AG04449 (cell line): ENCODE results near the gene ZBTB45.

Source experiments
- CTCF ChIA-PET: fragments of 350-600 bp; formaldehyde crosslinking; extraction: SDS; loops from one replicate; lab custom pipeline; 2021; ENCODE audit warnings: antibody characterized with exemption; lab: Yijun Ruan, JAX
- POLR2A ChIA-PET: fragments of 400-600, 350-600 bp; formaldehyde crosslinking; extraction: SDS; loops from one replicate; lab custom pipeline; 2020; ENCODE audit warnings: antibody characterized with exemption, inconsistent platforms; lab: Yijun Ruan, JAX
- DNase-seq: peaks from one replicate; pipeline ENCODE4 v3.0.0-alpha.2; 2010; ENCODE audit warnings: low read depth, low spot score
- H3K4me3 ChIP-seq: 2 replicates; pipeline ENCODE4 v1.5.1; 2011; ENCODE audit warnings: low read depth, mild to moderate bottlenecking, control low read depth, low read length
- TF ChIP-seq, protein P1 (sequence below): IDR thresholded peaks from one replicate; pipeline ENCODE4 v1.5.1; 2011; ENCODE audit warnings: mild to moderate bottlenecking, moderate library complexity, low read length, control low read depth, inconsistent platforms; ENCODE audit not compliant: insufficient read depth; ENCODE audit errors: missing control alignments

ZBTB45 gene

DNA sequence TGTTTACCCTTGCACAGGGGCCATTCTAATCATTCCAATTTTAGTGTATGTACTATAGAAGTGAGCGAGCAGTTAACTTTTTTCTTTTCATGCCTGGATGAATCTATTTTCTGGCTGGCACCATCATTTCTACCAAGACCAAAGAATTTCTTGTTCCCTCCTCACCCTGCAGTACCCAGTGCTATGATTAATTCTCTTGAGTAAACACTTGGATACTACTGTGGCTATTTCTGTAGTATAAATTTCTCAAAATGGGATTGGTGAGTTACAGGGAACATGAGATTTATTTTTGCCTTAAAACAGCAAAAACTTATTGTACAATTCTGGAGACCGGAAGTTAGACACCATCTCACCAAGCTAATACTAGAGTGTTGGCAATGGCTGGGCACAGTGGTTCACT, 35.8 kb downstream of the ZBTB45 start:
- ChIA-PET POLR2A (interaction anchor here (0.6 kb wide), 1 partner anchor 10 kb away, joined by 3 read pairs; no protein-coding TSS in a partner anchor), CTCF (no interaction called here)
- no peak overlapping the region for H3K4me3 ChIP-seq
- TF ChIP-seq, protein P1, sequence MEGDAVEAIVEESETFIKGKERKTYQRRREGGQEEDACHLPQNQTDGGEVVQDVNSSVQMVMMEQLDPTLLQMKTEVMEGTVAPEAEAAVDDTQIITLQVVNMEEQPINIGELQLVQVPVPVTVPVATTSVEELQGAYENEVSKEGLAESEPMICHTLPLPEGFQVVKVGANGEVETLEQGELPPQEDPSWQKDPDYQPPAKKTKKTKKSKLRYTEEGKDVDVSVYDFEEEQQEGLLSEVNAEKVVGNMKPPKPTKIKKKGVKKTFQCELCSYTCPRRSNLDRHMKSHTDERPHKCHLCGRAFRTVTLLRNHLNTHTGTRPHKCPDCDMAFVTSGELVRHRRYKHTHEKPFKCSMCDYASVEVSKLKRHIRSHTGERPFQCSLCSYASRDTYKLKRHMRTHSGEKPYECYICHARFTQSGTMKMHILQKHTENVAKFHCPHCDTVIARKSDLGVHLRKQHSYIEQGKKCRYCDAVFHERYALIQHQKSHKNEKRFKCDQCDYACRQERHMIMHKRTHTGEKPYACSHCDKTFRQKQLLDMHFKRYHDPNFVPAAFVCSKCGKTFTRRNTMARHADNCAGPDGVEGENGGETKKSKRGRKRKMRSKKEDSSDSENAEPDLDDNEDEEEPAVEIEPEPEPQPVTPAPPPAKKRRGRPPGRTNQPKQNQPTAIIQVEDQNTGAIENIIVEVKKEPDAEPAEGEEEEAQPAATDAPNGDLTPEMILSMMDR, result no peak
- no peak for DNase-seq

DNA sequence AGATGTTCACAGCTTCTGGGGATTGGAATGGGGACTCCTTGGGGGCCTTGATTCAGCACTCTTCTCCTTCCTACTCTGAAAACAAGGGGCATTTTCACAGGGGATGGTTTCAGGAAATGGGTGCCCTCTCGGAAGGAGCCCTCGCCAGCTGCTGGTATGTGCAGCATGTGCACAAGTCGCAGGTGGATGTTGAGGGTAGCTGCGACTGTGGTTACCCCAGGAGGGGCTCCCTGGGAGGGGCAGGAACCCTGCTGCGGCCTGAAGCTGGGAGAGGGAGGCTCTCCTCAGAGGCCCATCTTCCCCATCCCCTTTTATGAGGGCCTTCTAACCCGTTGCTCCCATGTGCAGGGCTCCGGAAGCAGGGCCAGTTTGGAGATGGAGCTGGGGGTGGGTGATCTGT, 37.2 kb downstream of the ZBTB45 start:
- no peak overlapping the region for H3K4me3 ChIP-seq
- TF ChIP-seq, protein P1, result no peak
- CTCF ChIA-PET, result no interaction called here
- no peak for DNase-seq
- POLR2A ChIA-PET, result no interaction called here

DNA sequence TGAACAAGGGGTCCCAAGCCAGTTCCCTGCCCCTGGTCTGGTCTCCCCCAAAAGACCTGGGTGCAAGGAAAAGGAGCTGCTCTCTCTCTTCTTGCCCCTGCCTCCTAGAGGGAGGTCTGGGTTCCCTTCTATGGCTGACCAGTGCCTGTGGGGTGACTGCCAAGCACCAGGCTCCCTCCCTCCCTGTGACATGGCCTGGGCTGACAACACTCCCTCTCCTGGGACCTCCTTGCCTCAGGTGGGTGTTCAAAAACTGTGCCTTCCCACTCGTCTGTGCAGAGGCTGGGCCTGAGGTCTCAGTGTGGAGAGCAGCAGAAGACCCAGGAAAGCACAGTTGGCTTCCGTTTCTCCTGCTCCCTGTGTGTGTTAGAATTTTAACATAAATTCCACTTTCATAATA, 38.8 kb downstream of the ZBTB45 start:
- TF ChIP-seq, protein P1, result no peak
- CTCF ChIA-PET, result interaction anchor here (1.1 to 1.7 kb wide), 2 partner anchors 15 to 38 kb away, joined by 3 to 6 read pairs; no protein-coding TSS in a partner anchor
- no peak for DNase-seq
- POLR2A ChIA-PET, result no interaction called here
- no peak overlapping the region for H3K4me3 ChIP-seq

DNA sequence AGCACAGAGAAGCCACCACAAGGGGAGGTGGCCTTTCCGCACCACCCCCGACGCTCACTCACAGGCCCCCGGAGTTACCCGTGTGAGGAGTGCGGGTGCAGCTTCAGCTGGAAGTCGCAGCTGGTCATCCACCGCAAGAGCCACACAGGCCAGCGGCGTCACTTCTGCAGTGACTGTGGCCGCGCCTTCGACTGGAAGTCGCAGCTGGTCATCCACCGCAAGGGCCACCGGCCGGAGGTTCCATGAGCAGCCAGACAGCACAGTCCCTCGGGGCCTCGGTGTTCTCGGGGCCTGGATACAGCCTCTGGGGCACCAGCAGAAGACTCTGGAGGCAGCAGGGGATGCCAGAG, 39.2 kb downstream of the ZBTB45 start:
- CTCF ChIA-PET, result interaction anchor here (1.1 to 1.7 kb wide), 2 partner anchors 15 to 38 kb away, joined by 3 to 6 read pairs; no protein-coding TSS in a partner anchor
- POLR2A ChIA-PET, result no interaction called here

DNA sequence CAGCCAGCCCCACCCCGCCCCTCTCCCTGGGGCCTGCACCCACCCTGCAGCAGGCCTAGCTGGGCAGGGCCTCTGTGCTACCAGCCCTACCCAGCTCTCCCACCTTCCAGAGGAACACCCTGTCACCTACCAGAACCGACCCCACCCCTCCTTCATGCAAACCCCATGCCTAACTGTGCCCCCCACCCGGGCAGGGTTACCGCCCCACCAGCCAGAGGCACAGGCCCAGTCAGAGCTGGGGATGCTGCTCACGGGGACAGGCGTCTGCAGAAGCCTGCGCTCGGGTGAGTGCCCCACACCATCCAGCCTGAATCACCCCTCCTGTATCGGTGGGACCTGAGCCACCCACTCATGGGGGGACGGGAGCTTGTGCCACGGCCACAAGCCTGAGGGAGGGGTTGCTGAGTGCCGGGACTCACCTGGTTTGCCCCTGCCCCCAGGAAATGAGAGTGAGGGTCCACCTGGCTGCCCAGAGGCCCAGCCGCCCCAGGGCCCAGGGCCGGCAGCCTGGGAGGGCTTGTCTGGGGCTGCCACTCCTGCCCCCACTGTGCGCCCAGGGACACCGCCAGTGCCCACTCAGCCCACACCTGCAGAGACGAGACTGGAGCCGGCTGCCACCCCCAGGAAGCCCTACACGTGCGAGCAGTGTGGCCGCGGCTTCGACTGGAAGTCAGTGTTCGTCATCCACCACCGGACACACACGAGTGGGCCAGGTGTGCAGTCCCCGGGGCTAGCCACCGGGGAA, 39.7 kb downstream of the ZBTB45 start:
- POLR2A ChIA-PET, result no interaction called here
- no peak for DNase-seq
- H3K4me3 ChIP-seq, result no peak overlapping the region
- CTCF ChIA-PET, result interaction anchor here (1.1 to 1.7 kb wide), 2 partner anchors 16 to 39 kb away, joined by 3 to 6 read pairs; no protein-coding TSS in a partner anchor
- TF ChIP-seq, protein P1, result no peak

More for the DNA sequence above, 39.2 kb downstream of the ZBTB45 start:
- DNase-seq, result no peak
- no peak overlapping the region for H3K4me3 ChIP-seq
- TF ChIP-seq, protein P1, result no peak

DNA sequence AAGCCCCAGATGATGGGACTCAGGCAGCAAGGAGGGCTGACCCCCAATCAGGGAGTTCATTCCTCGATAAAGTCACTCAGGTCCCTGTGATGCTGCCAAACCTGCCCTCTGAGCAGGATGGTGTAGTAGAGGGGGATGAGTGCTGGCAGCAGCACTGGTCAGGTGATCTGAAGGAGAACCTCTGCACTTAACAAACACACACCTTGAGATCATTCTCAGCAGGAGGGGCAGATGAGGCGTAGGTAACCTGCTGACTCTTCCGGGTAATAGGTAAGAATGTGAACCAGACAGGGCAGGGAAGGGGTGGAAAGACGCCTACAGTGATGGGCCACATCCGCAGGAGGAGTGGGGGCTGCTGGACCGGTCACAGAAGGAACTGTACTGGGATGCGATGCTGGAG, 40.3 kb downstream of the ZBTB45 start:
- CTCF ChIA-PET, result no interaction called here
- TF ChIP-seq, protein P1, result no peak
- no peak overlapping the region for H3K4me3 ChIP-seq
- DNase-seq, result no peak
- POLR2A ChIA-PET, result interaction anchor here (0.6 to 1.4 kb wide), 2 partner anchors 12 to 59 kb away, joined by 3 to 4 read pairs; no protein-coding TSS in a partner anchor
